Panc1 (cell line): Measurements from ENCODE around the gene ILK.

Source experiments
- TCF7L2 ChIP-seq: IDR thresholded peaks from 2 replicates; pipeline ENCODE4 v1.6.1; 2011; ENCODE audit warnings: mild to moderate bottlenecking, low read depth, low read length, inconsistent platforms
- TF ChIP-seq, protein P1 (sequence below): fragments of 450-650 bp; IDR thresholded peaks from 2 replicates; pipeline ENCODE4 v1.5.1; 2017; ENCODE audit warnings: mild to moderate bottlenecking
- TF ChIP-seq, protein P2 (sequence below), 2 experiments: IDR thresholded peaks; 2 replicates each; pipeline ENCODE4 v1.6.1; 2011 to 2012; ENCODE audit warnings: low read depth in 2 of 2, control low read depth in 1 of 2, low read length in 1 of 2, mild to moderate bottlenecking in 1 of 2, moderate library complexity in 1 of 2; ENCODE audit not compliant: insufficient read depth in 1 of 2

DNA sequence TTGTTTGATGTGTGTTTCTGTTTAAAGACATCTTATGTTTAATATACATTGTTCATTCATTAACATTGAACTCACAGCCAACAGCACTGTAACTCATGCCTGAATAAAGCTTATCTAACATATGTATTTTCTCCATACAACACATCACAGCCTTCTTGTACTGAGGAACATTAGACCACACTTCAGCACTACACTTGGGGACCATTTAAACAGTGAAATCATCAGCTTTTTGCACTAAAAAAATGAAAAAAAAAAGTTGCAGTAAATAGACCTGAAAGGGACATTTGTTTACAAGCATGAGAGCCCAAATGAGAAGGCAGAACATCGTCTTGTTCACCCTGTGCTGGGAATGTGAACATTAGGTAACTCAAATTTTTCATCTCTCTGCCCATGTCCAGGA lies 31.0 kb downstream of the ILK start:
- TF ChIP-seq, protein P1, sequence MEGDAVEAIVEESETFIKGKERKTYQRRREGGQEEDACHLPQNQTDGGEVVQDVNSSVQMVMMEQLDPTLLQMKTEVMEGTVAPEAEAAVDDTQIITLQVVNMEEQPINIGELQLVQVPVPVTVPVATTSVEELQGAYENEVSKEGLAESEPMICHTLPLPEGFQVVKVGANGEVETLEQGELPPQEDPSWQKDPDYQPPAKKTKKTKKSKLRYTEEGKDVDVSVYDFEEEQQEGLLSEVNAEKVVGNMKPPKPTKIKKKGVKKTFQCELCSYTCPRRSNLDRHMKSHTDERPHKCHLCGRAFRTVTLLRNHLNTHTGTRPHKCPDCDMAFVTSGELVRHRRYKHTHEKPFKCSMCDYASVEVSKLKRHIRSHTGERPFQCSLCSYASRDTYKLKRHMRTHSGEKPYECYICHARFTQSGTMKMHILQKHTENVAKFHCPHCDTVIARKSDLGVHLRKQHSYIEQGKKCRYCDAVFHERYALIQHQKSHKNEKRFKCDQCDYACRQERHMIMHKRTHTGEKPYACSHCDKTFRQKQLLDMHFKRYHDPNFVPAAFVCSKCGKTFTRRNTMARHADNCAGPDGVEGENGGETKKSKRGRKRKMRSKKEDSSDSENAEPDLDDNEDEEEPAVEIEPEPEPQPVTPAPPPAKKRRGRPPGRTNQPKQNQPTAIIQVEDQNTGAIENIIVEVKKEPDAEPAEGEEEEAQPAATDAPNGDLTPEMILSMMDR, result no peak
- no peak for TF ChIP-seq TCF7L2
- TF ChIP-seq, protein P2, sequence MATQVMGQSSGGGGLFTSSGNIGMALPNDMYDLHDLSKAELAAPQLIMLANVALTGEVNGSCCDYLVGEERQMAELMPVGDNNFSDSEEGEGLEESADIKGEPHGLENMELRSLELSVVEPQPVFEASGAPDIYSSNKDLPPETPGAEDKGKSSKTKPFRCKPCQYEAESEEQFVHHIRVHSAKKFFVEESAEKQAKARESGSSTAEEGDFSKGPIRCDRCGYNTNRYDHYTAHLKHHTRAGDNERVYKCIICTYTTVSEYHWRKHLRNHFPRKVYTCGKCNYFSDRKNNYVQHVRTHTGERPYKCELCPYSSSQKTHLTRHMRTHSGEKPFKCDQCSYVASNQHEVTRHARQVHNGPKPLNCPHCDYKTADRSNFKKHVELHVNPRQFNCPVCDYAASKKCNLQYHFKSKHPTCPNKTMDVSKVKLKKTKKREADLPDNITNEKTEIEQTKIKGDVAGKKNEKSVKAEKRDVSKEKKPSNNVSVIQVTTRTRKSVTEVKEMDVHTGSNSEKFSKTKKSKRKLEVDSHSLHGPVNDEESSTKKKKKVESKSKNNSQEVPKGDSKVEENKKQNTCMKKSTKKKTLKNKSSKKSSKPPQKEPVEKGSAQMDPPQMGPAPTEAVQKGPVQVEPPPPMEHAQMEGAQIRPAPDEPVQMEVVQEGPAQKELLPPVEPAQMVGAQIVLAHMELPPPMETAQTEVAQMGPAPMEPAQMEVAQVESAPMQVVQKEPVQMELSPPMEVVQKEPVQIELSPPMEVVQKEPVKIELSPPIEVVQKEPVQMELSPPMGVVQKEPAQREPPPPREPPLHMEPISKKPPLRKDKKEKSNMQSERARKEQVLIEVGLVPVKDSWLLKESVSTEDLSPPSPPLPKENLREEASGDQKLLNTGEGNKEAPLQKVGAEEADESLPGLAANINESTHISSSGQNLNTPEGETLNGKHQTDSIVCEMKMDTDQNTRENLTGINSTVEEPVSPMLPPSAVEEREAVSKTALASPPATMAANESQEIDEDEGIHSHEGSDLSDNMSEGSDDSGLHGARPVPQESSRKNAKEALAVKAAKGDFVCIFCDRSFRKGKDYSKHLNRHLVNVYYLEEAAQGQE (IDR thresholded peaks at IDR 0.05; ENCODE audit: insufficient read depth in 1 of 2, low read depth in 2 of 2, low read length in 1 of 2), result no peak
